GM12878 (cell line): ENCODE measurements around the gene ERN1.

Experiments used
- EP300 ChIP-seq, 2 experiments: fragments of 150-350 bp in 1 of 2; IDR thresholded peaks; 2 replicates each; pipeline ENCODE4 v1.6.1; 2011 to 2012; ENCODE audit warnings: low read depth in 2 of 2, low read length in 2 of 2, borderline replicate concordance in 1 of 2, improper control_type of control experiment in 1 of 2, inconsistent platforms in 1 of 2; ENCODE audit not compliant: control insufficient read depth in 1 of 2
- MEF2A ChIP-seq: IDR thresholded peaks from 2 replicates; pipeline ENCODE4 v1.6.1; 2011; ENCODE audit warnings: low read depth, mild to moderate bottlenecking, low read length, moderate library complexity; ENCODE audit not compliant: insufficient read depth
- SP1 ChIP-seq: IDR thresholded peaks from one replicate; pipeline ENCODE4 v1.6.1; 2011; ENCODE audit warnings: low read depth, low read length
- ZNF274 ChIP-seq: IDR thresholded peaks from one replicate; pipeline ENCODE4 v1.8.0; 2011; ENCODE audit not compliant: insufficient read length, insufficient read depth

- TF ChIP-seq SP1 (no peak), EP300 (IDR thresholded peaks at IDR 0.05; ENCODE audit: borderline replicate concordance in 1 of 2, control insufficient read depth in 1 of 2, low read depth in 2 of 2, low read length in 2 of 2) (no peak), MEF2A (no peak), ZNF274 (no peak)
Observed at GRCh38 chr17:64070213-64070612, 59.7 kb downstream of the ERN1 start.
